HAP-1 (cell line): ENCODE measurements around the gene MAGI3.

Source experiments
- DNase-seq, 2 experiments: peaks; one replicate each; pipeline ENCODE4 v3.0.0-alpha.2; 2016 to 2020; ENCODE audit warnings: low spot score in 2 of 2
- H3K27me3 ChIP-seq: fragments of 250-450 bp; sonication (Bioruptor Pico); 2 replicates; pipeline ENCODE4 v1.5.1; 2020; ENCODE audit warnings: low read depth, mild to moderate bottlenecking, moderate library complexity
- H3K36me3 ChIP-seq: fragments of 250-450 bp; sonication (Bioruptor Pico); replicated peaks from 2 replicates; pipeline ENCODE4 v1.5.1; 2020; ENCODE audit warnings: mild to moderate bottlenecking
- H3K4me1 ChIP-seq: fragments of 250-450 bp; sonication (Bioruptor Pico); 2 replicates; pipeline ENCODE4 v1.5.1; 2020; ENCODE audit warnings: mild to moderate bottlenecking
- H3K4me3 ChIP-seq: fragments of 250-450 bp; sonication (Bioruptor Pico); 2 replicates; pipeline ENCODE4 v1.5.1; 2020; ENCODE audit warnings: mild to moderate bottlenecking, moderate library complexity
- H3K9me3 ChIP-seq: fragments of 250-450 bp; sonication (Bioruptor Pico); 2 replicates; pipeline ENCODE4 v1.5.1; 2020; ENCODE audit warnings: mild to moderate bottlenecking, moderate library complexity
- in situ Hi-C: fragments of 300-500 bp; cut with MboI; formaldehyde crosslinking; loops from 3 replicates; pipeline ENCODE4 v1.14.3; 2020; ENCODE audit warnings: low sequenced_read_pairs, inconsistent platforms, mixed read lengths

MAGI3 gene

GRCh38 chr1:113721010-113721409 is 330.7 kb downstream of the MAGI3 start:
- Histone ChIP-seq H3K9me3 (peaks cover 15% of the 10 kb centered on the region), H3K4me3 (no peak overlapping the region), H3K27me3 (no peaks in the 10 kb centered on the region), H3K36me3 (peaks cover 19% of the 10 kb centered on the region), H3K4me1 (no peaks in the 10 kb centered on the region)
- in situ Hi-C loops, result no loop called here
- no peak for DNase-seq

- in situ Hi-C loops, result no loop called here
- no peak for DNase-seq
- peaks cover 15% of the 10 kb centered on the region for H3K36me3 ChIP-seq
Measured at GRCh38 chr1:113732802-113733201, 342.5 kb downstream of the MAGI3 start.

GRCh38 chr1:113734357-113735055 is 344.2 kb downstream of the MAGI3 start:
- Histone ChIP-seq H3K4me3 (no peak overlapping the region), H3K36me3 (peaks cover 12% of the 10 kb centered on the region), H3K4me1 (no peaks in the 10 kb centered on the region), H3K27me3 (no peaks in the 10 kb centered on the region), H3K9me3 (no peaks in the 10 kb centered on the region)
- in situ Hi-C loops, result no loop called here
- no peak for DNase-seq

More at GRCh38 chr1:113732802-113733201, 342.5 kb downstream of the MAGI3 start:
- Histone ChIP-seq H3K4me3 (no peak overlapping the region), H3K9me3 (no peaks in the 10 kb centered on the region), H3K27me3 (no peaks in the 10 kb centered on the region), H3K4me1 (no peaks in the 10 kb centered on the region)
